Activated T-helper 2 cell treated with anti-CD3 and anti-CD28 coated beads, Interferon-gamma antibody, Interleukin-2, Interleukin-4, amounts not matched to agents 10 μg/mL and 5 μg/mL and 100 μg/mL, durations not matched to agents 14 hours and 24 hours and 36 hours (primary cell): Measurements from ENCODE around the gene PRR36. TPM values are rescaled to one million over a fixed set of nuclear protein-coding genes. Genes with fewer than 3 reads are reported as not detected.
"Not testable (repeated sequence)": the region's sequence is repeated elsewhere in the genome, so short reads cannot be mapped to it uniquely, and the experiment has no call there.

ENCODE experiments used
- DNase-seq: peaks from one replicate; pipeline ENCODE4 v3.0.0; 2021; ENCODE audit warnings: low spot score
- H3K27ac Mint-ChIP-seq: one replicate; pipeline ENCODE4 v1.8.0; 2021; ENCODE audit warnings: mixed read lengths
- H3K27me3 Mint-ChIP-seq: one replicate; pipeline ENCODE4 v1.8.0; 2021; ENCODE audit warnings: low read depth, mixed read lengths
- H3K36me3 Mint-ChIP-seq: one replicate; pipeline ENCODE4 v1.8.0; 2021; ENCODE audit warnings: low read depth, mixed read lengths
- H3K4me1 Mint-ChIP-seq: one replicate; pipeline ENCODE4 v1.8.0; 2021; ENCODE audit warnings: low read depth, mixed read lengths
- H3K4me3 Mint-ChIP-seq: one replicate; pipeline ENCODE4 v1.8.0; 2021; ENCODE audit warnings: low read depth, mild to moderate bottlenecking, moderate library complexity, mixed read lengths
- H3K9me3 Mint-ChIP-seq: one replicate; pipeline ENCODE4 v1.8.0; 2021; ENCODE audit warnings: mixed read lengths
- intact Hi-C: fragments of 100-400 bp; cut with micrococcal nuclease; formaldehyde crosslinking; loops from one replicate; pipeline ENCODE4 v1.15.1; 2023
- total RNA-seq: library from RNA; stranded (reverse); gene quantifications from 2 replicates; pipeline ENCODE4 v1.2.3, GENCODE V29; 2022

The PRR36 gene
- total RNA-seq, 1 donor from 2014 or later: 0.05 TPM

GRCh38 chr19:7863157-7863970, 10.8 kb downstream of the PRR36 start:
- Mint-ChIP-seq H3K4me1 (peaks cover 7% of the 10 kb centered on the region), H3K27ac (no peak overlapping the region), H3K4me3 (no peak overlapping the region), H3K27me3 (peaks cover 28% of the 10 kb centered on the region), H3K9me3 (no peaks in the 10 kb centered on the region), H3K36me3 (no peaks in the 10 kb centered on the region)
- intact Hi-C loops: loop anchor here (2.0 kb wide), 1 partner anchor 57 kb away; the partner anchor contains the start of gene SNAPC2
- DNase-seq: no peak

DNA sequence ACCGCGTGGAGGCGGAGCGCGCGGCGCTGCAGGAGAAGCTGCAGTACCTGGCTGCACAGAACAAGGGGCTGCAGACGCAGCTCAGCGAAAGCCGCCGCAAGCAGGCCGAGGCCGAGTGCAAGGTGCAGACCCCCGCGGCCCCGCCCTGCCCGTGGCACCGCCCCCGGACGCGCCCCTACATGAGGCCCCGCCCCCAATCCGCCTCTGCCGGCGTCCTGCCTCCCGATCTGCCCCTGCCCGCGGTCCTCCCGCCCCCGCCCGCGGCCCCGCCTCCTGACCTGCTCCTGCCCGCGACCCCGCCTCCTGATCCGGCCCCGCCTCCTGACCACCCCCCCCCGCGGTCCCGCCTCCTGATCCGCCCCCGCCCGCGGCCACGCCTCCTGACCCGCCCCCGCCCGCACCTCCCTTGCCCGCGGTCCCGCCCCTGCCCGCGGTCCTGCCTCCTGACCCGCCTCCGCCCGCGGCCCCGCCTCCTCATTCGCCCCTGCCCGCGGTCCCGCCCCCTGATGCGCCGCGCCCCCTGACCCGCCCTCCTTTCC, 11.7 kb downstream of the PRR36 start:
- intact Hi-C loops: loop anchor here (2.0 kb wide), 1 partner anchor 58 kb away; the partner anchor contains the start of gene SNAPC2

GRCh38 chr19:7861619-7862412, 12.4 kb downstream of the PRR36 start:
- H3K4me1 Mint-ChIP-seq: peaks cover 7% of the 10 kb centered on the region
- H3K27ac Mint-ChIP-seq: no peak overlapping the region
- intact Hi-C loops: loop anchor here (2.0 kb wide), 1 partner anchor 59 kb away; the partner anchor contains the start of gene SNAPC2
- peaks cover 20% of the 10 kb centered on the region for H3K27me3 Mint-ChIP-seq
- peak overlapping the region; percentile 26 for H3K4me3 Mint-ChIP-seq
- H3K36me3 Mint-ChIP-seq: no peaks in the 10 kb centered on the region
- no peak for DNase-seq
- H3K9me3 Mint-ChIP-seq: no peaks in the 10 kb centered on the region

More for the DNA sequence above, 11.7 kb downstream of the PRR36 start:
- Mint-ChIP-seq H3K36me3 (no peaks in the 10 kb centered on the region), H3K27ac (no peak overlapping the region), H3K27me3 (peaks cover 27% of the 10 kb centered on the region), H3K4me1 (peaks cover 7% of the 10 kb centered on the region), H3K4me3 (peak overlapping the region; percentile 26), H3K9me3 (no peaks in the 10 kb centered on the region)
- peak; percentile 58 for DNase-seq

DNA sequence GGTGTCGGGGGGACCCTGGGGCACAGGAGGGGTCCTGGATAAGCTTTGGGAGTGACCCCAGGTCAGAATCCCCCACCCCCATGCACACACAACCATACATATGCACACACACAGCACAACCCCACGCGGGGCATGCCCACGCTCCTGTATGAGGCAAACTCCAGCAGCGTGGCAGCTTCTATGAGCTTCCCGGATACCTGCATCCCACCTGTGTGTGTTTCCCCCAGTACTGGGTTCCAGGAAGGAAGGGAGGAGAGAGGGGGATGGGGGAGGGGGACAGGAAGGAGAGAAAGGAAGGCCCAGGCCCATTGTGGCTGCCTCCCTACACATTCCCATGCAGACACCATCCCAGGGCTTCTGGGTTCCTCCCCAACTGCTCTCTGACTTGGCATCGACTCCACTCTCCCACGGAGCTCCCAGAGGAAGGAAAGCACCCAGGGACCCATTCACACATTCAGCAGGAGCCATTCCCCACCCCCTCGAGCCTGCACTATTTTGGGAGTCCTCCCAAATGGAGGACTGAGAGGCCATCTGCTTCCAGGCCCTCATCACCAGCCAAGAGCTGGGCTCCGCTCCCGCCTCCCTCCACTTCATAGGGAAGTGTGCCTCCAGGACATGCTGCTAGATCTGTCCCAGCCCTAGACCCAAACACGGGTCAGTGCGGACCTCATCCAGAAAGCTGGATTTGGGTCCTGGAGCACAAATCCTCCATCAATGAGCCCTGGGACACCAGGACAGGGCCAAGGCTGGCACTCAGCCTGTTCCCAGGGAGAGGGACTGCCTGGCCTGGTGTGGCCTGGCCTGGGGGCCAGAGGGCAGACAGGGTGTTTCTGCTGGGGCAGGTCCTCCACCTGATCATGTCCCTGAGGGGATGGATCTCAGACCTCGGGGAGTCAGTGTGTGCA, 13.2 kb downstream of the PRR36 start:
- no peaks in the 10 kb centered on the region for H3K9me3 Mint-ChIP-seq
- intact Hi-C loops: no loop called here

GRCh38 chr19:7859831-7860713, 14.1 kb downstream of the PRR36 start:
- H3K9me3 Mint-ChIP-seq: no peaks in the 10 kb centered on the region
- H3K27ac Mint-ChIP-seq: no peak overlapping the region
- no peaks in the 10 kb centered on the region for H3K36me3 Mint-ChIP-seq
- peaks cover 11% of the 10 kb centered on the region for H3K27me3 Mint-ChIP-seq
- intact Hi-C loops: no loop called here
- peaks cover under 1% of the 10 kb centered on the region for H3K4me1 Mint-ChIP-seq
- no peak for DNase-seq
- no peak overlapping the region for H3K4me3 Mint-ChIP-seq

More for the DNA sequence above, 13.2 kb downstream of the PRR36 start:
- H3K27me3 Mint-ChIP-seq: peaks cover 16% of the 10 kb centered on the region
- no peak overlapping the region for H3K4me3 Mint-ChIP-seq
- H3K36me3 Mint-ChIP-seq: no peaks in the 10 kb centered on the region
- no peak for DNase-seq
- no peak overlapping the region for H3K27ac Mint-ChIP-seq
- peaks cover 7% of the 10 kb centered on the region for H3K4me1 Mint-ChIP-seq

DNA sequence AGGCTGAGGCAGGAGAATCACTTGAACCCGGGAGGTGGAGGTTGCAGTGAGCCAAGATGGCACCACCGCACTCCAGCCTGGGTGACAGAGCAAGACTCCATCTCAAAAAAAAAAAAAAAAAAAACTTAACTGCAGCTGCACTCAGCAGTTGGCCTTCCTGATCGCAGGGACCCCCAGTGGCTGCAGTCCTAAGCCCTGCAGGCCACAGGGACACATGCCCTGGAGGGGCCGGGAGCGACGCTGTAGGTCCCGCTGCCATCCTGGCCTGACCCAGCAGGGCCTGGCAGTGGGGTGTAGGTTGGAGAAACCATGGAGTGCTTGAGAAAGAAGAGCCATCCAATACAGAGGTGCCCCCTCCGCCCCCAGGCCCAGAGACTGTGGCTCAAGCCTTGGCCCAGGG, 15.1 kb downstream of the PRR36 start:
- H3K27ac Mint-ChIP-seq, H3K4me1 Mint-ChIP-seq, DNase-seq, H3K27me3 Mint-ChIP-seq, H3K4me3 Mint-ChIP-seq, H3K9me3 Mint-ChIP-seq, intact Hi-C loops, H3K36me3 Mint-ChIP-seq: not testable (repeated sequence)

DNA sequence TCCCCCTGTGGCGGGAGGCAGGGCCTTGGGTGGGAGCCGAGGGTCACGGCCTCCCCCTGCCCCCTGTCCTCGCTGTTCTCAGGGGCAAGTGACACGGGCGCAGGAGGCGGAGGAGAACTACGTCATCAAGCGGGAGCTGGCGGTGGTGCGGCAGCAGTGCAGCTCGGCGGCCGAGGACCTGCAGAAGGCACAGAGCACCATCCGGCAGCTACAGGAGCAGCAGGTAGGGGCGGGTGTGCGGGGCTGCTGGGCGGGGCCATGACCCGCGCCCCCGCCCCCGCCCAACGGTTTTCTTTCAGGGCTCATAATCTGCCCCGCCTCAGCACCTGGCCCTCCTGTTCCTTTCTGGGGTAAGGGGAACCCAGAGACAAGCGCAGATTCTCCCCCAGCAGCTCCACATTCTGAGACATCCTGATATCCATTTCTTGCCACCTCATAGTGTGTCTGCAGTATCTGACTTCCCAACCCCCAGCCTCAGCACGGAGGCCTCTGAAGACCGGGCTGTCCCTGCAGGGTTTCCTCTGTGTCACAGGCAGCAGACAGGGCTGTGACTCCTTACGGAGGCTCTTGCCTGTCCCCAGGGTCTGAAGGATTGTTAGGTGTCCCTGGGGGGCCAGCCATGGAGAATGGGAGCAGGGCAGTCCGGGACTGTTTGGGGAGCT, 15.9 kb downstream of the PRR36 start:
- Mint-ChIP-seq H3K36me3 (no peaks in the 10 kb centered on the region), H3K4me1 (no peaks in the 10 kb centered on the region), H3K4me3 (no peak overlapping the region), H3K27ac (no peak overlapping the region), H3K9me3 (no peaks in the 10 kb centered on the region), H3K27me3 (peaks cover 2% of the 10 kb centered on the region)
- intact Hi-C loops: no loop called here
- DNase-seq: no peak

GRCh38 chr19:7857727-7858108, 16.5 kb downstream of the PRR36 start:
- no peak overlapping the region for H3K27ac Mint-ChIP-seq
- peaks cover 4% of the 10 kb centered on the region for H3K4me1 Mint-ChIP-seq
- no peaks in the 10 kb centered on the region for H3K36me3 Mint-ChIP-seq
- peaks cover 2% of the 10 kb centered on the region for H3K27me3 Mint-ChIP-seq
- no peak overlapping the region for H3K4me3 Mint-ChIP-seq
- DNase-seq: no peak
- intact Hi-C loops: no loop called here
- no peaks in the 10 kb centered on the region for H3K9me3 Mint-ChIP-seq

DNA sequence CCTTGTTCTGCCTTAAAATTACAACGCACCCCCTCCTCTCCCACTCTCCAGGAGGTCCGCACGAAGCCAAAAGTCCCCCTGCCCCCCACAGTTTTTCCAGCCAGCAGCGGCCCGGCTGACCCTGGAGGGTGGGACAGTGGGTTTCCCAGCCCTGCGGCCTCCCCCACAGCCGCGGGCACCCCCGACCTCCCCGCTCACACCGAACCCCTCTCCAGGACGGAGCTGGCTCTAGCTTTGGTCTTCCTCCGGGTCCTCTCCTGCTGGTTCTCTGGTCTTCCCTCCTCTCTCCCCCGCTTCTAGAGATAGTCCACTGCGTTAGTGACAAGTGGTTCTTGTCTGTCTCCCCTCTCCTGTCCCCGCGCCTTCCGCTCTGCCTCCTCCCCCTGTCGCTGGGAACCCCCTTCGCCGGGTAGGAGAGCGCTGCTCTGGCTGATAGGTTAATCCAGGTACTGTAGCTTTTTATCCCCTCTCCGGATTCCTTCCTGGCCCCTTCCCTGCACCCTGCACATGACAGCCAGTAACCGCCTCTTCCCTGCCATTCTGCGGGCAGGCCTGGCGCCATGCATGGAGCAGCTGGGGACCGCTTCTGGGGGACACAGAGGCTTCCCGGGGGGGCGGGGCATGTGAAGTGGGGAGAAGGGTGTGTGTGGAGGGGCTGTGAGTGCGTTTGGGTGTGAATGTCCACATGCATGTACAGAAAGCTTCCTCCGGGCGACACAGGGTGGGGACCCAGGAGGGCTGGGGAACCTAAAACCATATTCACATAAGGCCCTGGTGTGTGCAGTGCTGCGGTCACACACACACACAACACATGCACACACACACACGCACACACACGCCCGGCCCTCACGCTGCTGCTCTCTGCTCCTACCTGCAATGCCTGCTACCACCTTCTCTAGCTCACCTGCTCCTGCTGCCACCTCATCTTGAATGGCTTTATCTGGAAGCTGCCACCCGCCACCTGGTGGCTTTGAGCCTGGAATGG, 17.2 kb downstream of the PRR36 start:
- H3K4me1 Mint-ChIP-seq: peaks cover 4% of the 10 kb centered on the region
- intact Hi-C loops: no loop called here
- DNase-seq: no peak
- no peak overlapping the region for H3K27ac Mint-ChIP-seq
- H3K9me3 Mint-ChIP-seq: no peaks in the 10 kb centered on the region
- no peaks in the 10 kb centered on the region for H3K36me3 Mint-ChIP-seq
- H3K4me3 Mint-ChIP-seq: no peak overlapping the region
- H3K27me3 Mint-ChIP-seq: no peaks in the 10 kb centered on the region

DNA sequence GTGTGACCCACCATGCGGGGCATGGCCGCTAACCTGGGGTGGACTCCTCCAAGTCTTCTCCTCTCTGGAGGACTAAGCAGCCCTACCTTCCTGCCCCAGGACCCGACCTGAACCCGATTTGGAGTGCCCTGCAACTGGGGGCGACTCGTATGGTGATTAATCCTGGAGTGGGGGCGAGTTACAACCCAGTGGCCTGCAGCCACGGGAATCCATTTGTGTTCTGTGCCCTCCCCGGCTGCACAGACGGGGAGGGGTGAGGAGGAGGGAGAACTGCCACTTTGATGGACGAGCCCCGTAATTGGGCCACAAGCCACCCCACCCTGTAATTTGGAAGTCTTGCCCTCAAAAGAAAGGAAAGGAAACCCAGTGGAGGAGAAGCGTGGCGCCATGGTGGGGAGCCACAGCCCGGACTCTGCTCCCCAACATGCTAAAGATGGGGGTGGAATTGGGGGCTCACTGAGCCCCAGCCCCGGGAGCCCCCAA, 18.0 kb downstream of the PRR36 start:
- H3K4me1 Mint-ChIP-seq: peaks cover 4% of the 10 kb centered on the region
- H3K27me3 Mint-ChIP-seq: no peaks in the 10 kb centered on the region
- H3K9me3 Mint-ChIP-seq: no peaks in the 10 kb centered on the region
- no peak overlapping the region for H3K27ac Mint-ChIP-seq
- no peaks in the 10 kb centered on the region for H3K36me3 Mint-ChIP-seq
- no peak for DNase-seq
- H3K4me3 Mint-ChIP-seq: no peak overlapping the region
- intact Hi-C loops: no loop called here
